ENCODE results near the gene FNTB. TPM values are rescaled to one million over a fixed set of nuclear protein-coding genes. Genes with fewer than 3 reads are reported as not detected.

Gene FNTB
- polyA plus RNA-seq, 1 donor: 26.2 TPM

Other genes with a start within 250 kb of the FNTB start
- gene SPTB, start 107.0 kb upstream of the FNTB start, polyA plus RNA-seq: 2.9 TPM
- gene CHURC1, start 72.4 kb upstream of the FNTB start, polyA plus RNA-seq: 42.3 TPM
- 26.6 TPM for gene GPX2, start 44.1 kb upstream of the FNTB start, polyA plus RNA-seq
- 22.8 TPM for gene RAB15, start 14.6 kb upstream of the FNTB start, polyA plus RNA-seq
- 113 TPM for gene MAX, start 115.6 kb downstream of the FNTB start, polyA plus RNA-seq